Measurements from ENCODE around the gene CXCR6.

Gene CXCR6

DNA sequence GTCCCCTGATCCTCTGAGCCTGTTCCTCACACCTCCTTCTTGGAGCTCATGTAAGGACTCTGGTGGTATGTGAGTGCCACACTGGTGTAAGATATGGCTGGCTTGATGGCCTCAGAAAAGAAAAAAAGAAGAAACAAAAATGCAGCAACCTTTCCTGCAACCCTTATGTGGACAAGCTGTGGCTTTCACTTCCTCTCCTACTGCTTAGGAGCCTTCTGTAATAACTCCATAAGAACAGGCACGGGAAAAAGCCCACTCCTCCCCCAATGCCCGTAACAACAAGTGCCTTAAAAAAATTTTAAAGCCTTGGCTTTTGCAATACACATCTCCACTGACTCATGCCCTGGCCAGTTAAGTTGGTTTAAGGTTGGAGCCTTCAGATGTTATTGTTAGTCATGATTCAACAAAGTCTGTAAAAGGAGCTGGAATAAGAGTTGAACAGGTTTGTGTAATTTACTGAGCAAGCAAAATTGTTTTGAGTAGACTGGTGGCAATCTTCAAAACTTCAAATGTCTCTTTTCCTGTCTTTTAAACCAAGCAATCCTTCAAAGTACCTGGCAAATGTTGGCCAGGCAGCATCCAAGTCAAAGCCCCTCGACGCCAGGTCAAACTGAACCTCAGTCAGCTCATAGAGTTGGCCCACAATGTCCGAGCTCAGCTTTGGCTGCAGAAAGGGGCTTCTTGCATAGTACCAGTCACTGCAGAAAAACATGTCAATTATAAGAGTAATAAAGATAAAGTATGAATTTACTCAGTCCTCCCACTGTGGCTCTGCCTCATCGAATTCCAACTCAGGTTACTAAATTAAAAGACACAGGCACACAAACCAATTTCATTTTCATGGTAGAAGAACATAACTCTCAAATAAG is 29.5 kb downstream of the CXCR6 start:
- DNase-seq = no peak

DNA sequence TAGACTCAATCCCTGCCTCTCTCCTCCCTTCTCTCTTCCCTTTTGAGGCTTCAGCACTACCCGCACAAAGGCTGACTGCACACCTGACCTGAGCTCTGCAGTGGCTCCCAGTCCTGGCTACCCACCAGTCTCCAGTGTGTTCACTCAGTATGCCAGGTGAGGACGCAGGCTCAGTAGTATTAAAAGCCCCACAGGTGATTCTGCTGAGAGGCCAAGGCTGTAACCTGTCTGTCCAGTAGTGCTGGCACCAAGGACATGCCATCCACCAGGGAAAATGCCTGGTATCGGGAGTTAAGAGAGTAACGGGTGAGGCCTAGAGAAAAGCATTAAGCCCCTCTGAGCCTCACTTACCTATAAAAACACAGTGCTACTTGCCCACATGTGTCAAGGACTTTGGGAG is 31.4 kb downstream of the CXCR6 start:
- no peak for DNase-seq

DNA sequence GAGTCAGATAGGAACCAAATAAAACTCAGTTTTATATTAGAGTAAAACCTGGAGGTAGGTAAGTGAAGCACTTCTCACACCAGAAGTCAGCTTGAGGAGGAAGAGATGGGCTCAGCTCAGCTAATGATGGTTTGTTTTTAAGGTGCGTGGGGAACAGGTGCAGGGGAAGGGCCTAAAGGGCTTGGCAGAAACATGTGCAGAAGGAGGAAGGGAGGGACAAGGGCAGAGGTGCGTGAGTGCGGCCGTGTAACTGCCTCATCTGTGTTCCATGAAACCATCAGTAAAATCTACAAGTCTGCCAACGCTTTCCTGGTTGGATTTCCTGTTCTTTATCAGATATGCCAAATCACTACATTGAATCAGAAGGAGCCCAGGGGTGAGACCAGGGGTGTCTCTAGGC is 32.4 kb downstream of the CXCR6 start:
- DNase-seq = no peak

DNA sequence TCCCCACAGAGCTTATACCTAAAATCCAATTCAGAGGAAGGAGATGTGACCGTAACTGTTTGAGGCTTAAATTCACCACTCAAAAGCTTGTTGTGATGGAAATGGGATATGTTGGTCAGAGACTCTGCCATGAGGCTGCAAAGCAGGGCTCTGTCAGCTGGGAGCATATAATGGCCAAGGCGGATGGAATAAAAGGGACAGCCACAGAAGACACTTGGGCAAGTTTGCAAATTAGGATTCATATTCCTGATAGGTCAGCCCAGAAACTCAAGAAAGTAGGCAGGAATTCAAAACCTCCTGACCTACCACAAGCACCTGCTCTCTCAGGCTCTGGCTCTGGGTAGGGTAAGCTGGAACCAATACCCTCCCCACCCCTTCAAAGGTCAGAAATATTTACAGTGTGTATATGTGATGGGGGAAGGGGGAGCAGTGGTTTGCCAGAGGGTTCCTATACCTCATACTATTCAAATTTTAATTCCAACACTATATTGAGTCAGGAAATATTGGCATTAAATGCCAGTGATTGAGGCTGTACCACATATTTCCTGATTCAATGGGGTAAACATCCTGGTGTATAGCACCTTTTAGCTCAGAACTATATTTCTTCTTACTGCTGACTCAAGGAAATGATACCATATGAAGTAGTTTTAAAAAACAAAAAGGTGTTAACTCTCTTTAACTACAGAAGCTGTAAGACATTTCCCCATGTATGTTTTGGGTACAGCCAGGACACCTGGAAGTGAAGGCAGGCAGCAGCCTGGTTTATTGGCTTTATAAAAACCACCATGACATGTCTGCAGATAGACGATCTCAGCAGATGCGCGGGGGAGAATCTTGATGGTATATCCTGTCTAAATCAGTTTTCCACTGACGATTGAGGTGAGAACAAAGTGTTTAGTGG is 33.2 kb downstream of the CXCR6 start:
- no peak for DNase-seq

DNA sequence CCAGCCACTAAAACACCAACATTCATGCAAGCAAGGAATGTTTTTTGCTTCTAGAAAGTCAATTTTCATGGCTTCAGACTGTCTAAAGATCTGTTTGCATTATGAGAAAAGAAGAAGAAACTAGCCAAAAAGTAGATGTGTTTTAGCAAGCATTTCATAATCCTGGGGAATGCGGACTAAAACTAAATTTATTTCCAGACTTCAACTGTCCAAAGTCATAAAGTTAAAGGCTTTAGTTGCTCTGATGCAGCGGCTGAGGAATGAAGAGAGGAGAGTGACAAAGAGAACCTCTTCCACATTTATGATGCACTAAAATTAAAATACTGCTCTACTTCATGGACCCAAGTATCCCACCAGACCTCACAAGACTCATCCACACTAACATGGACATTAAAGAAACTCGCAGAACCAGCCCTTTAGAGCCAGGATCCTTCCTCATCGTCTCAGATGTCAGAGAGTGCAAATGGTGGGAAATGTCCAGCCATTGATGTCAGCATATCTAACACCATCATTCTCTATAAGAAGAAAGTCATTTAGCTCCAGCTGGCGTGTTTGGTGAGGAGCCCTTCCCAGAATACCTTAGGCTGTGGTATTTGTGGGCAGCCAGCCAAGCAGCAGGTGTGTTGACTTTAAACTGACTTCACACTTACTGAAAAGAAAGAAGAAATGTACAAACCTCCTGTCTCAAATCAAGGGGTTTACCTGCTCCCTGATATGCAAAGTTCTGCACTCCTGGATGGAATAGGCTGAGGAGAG is 34.9 kb downstream of the CXCR6 start:
- DNase-seq = no peak

DNA sequence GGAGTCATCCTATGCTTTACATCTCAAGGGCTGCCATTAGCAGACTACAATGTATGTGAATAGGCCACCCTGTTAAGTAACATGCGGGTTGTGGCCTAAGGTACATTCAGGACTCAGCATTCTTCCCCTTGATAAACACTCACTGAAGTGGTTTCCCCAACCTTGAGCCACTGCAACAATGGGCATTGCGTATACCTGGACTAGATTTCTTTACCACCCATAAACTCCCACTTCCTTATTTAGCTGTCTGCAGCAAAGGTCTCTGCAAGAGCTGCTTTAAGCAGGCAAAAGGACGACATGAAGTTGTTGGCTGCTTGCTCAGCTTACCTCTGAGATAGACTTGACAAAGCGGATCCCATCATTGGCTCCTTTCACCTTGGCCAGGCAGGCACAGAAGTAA is 36.1 kb downstream of the CXCR6 start:
- DNase-seq = no peak

DNA sequence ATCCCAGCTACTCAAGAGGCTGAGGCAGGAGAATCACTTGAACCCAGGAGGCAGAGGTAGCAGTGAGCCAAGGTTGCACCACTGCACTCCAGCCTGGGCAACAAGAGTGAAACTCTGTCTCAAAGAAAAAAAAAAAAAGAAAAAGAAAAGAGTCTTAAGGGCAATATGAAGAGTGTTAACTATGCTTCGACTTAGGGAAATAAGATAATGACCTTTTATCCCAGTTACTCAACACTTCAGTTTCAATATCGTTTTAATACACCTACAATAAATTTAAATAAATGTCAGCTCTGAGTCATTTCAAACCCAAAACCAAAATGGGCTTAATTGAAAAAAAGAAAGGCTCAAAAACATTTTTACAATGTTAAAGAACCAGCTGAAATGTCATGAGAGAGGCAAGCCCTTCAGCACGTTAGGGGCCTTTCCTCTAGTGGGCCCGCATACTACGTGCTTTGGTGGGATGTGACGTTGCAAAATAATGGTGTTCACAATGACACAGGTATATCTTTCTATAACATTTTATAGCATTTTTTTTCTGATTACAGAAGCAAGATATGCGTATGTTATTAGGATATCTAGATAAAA is 37.1 kb downstream of the CXCR6 start:
- no peak for DNase-seq

DNA sequence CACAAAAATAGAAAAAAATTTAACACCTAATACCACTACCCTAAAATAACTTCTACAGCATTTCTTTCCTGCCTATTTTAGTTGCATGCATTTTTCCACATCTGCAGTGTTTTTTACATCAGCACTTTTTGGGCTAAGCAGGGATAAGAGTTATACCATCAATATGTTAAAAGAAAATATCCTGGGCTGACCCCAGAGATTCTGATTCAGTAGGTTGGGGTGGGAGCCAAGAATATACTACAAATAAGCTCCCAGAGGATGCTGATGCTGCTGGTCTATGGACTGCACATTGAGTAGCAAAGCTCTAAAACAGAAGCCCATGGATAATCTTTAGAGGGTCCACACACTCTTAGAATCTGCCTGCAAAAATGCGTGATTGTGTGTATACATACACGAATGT is 37.6 kb downstream of the CXCR6 start:
- no peak for DNase-seq

DNA sequence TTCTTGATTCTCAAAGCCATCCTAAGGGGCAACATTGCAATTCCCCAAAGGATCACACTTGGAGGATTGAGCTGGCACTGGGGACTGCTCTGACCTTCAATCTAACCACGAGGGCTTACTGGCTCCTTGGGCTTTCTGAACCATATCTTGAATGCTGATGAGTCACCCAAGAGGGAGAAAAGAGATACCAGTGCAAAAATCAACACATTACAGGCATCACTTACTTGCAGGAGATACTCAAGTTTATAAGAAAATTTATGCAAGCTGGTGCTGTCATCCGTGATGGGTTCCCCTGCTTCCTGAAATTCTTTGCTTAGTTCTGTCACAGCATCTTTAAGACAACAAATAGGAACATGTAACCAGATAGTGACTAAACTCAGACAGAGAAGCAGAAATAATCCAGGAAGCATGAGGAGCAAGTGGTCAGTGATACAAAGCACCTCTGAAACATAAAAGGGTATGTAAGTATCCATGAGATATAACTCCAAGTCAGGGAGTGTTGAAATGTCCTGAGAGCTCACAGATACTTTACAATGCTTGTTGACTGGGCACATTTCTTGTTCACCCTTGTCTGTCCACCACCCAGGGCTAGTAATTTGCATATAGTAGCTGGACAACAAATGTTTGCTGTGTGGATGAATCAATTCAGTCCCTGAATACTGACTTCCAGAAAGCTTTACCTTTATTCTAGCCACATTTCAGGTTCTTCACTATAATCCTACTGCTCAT is 38.2 kb downstream of the CXCR6 start:
- DNase-seq = no peak

DNA sequence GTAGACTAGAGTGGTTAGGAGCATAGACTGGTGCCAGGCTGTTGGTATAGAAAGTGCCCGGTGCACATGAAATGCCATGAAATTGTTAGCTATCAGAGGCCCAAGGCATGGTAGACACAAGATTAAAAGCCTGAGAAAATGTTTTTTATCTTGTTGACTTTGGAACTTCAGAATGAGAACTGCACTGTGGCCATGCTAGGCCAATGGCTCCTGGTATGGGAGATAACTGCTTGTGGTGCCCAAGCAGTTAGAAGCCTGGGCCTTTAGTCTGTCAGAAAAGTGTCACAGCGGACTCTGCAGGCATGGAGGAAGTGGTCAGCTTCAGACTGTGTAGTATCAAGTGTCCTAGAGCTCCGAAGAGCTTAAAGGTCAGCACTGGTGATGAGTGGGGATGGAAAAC is 40.5 kb downstream of the CXCR6 start:
- no peak for DNase-seq

DNA sequence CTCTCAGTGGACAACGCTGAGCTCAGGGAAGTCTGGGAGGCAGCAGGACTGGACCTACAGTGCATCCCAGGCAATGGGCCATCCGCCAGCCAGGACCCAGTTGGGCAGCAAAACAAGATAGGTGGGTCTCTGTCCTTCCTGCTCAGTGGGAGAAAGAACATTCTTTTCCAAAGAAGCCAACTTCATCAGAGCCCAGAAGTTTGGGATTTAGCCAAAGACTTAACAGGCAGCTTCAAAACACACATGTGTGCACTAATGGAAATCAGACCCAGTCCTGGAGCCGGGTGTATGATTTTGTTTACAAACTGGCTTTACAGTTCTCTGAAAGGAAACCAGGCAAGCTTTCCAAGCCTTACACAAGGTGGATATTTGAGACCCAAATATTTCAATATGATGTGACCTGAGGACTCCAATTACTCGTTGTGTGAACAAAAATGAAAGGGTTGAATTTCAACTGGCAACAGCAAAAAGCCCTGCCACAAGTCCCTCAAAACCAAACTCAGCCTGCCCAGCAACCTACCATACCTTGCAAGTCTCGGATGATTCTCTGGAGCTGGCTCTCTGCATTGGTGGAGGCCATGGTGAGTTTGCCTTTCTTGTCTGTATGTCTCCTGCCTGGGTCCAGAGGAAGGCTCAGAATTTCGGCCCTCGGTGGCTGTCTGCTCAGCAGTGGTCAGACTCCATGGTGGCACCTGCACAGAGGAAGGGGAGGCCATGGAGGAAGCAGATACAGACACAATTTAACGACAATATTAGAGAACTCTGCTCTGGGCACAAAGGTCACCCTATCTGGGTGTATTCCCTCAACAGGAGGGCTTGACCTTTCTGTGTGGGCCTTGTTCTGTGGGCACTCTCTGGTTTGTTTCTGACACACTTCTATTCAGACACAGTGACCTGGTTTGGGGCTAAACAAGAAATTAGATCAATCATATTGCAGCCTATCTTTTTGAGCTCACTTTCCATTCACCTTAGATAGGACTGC is 41.4 kb downstream of the CXCR6 start:
- DNase-seq = peak; percentile 66

DNA sequence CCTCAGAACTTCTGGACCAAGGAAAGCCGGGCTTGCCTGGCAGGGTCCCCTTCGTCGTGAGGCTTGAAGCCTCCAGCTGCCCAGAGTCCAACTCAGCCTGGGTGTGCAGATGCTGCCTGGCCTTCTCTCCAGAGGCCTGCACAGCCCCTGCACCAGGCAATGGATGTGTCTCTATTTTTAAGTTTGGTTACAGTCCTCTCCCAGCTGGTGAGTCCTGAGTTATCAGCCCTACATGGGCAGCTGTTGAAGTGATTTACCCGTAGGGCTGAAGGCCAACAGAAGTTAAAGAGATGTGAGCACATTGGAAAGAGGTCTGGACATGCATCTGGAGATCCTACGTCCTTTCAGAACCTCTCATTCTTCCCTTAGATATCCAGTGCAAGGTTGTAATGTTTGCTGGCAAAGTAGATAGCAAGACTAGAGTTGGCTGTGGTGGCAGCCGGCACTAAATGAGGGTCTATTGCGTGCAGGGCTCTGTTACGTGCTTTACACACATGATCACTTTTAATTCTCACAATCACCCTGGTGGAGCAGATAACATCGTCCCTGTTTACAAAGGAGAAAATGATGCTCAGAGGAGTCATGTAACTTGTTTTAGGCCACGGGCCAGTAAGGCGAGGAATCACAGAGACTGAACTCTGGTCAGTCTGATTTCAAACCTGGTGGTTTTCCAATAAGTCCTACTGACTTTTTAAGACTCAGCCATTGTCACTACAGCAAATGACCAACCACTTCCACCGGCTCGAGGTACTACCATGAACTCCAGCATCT is 42.5 kb downstream of the CXCR6 start:
- DNase-seq = no peak

DNA sequence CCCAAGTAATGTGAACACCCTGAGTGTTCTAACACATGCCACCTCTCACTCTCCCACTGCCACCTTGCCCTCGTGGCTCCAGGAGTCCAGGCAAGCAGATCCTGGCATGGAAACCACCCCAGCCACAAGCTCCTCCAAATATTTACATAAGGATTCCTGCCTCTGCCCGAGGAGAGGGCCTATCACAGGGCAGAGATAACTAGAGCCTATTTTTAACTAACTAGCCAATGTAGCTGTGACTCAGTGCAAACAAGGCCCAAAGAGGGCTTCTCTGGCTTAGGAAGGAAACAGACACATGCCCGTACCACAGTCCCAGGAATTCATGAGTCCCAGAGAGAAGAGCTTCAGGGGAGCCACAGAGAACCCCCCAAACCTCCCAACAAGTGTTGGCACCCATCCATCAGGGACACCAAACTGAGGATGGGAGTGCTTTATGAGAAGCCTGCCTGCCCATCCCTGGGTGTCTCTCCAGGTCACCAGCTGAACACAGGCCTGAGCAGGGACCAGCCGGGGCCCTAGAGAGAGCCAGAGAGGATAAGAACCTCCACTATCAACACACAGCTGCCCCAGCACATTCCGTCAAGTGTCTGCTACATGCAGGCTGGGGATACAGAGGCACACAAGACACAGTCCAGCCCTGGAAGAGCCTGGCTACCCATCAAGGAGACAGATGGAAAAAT is 43.2 kb downstream of the CXCR6 start:
- no peak for DNase-seq

DNA sequence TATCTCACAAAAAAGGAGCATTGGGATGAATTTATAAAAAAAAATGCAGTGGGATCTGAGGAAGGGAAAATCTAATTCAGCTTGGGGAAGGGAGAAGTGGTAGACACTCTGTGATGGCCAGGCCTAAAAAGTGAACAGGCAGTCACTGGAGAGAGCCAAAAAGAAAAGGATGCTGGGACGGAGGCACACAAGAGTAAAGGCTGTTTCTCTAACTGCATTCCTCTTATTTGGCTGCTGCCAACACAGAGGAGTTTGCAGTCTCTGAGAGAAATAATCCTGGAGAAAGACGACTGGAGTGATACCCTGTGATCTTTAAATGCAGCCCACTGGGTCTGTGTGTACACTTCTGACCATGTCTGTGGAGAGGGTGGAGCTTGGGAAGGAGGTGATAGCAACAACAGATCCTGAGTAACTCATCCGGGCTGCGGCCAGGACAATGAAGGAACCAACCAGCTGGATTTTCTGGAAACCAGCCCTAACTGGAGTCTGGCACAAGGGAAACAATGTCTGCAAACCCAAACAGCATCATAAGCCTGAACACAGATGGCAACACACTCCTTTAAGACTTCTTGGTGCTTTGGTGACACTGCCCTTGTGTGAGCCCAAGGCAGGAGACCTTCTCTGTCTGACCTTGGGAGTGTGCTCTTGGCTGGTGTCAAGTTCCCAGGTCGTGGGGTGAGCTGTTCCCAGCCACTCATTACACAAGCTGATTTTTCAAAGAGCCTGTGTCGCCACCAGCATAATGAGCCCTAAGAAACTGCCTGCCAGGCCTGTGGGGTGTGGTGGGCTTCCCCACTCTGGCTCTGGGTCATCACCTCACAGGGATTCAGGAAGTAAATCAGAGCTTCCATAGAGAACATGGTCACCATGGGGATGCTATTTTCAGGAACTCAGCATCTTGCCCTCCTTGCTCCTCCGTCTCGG is 44.4 kb downstream of the CXCR6 start:
- DNase-seq = peak; percentile 16

DNA sequence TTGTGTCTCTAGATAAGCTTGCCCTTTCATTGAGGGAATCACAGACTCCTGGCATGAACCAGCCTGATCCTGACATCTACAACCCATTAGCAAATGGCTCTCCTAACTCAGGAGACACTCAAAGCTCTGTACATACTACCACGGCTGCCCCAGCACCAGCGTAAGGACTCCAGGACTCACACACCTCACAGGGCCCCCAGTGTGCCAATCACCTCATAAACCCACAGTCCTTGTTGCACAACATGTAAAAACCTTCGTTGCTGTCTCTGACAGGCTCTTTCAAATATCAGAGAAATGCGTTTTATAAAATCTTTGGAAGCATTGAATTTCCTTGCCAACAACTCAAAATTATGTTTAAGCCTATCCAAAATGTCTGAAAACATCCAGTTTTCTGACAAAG is 45.1 kb downstream of the CXCR6 start:
- DNase-seq = no peak

DNA sequence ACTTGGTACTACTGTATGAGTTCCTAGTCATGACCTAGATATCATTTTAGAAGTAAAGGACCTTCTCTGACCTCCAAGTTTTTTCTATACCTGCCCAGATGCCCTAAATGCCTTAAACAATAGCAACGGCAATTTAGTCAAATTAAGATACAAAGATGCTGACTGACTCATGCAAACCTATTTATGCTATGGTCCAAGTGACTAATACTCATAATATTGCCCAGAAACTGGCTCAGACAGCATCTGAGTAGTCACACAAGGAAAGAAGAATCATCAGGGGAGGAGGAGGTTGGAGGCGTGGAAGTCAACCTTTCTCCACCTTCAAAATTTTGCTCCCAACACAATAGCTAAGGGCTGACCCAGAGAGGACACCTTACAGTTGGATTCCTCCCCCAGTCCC is 45.5 kb downstream of the CXCR6 start:
- no peak for DNase-seq

DNA sequence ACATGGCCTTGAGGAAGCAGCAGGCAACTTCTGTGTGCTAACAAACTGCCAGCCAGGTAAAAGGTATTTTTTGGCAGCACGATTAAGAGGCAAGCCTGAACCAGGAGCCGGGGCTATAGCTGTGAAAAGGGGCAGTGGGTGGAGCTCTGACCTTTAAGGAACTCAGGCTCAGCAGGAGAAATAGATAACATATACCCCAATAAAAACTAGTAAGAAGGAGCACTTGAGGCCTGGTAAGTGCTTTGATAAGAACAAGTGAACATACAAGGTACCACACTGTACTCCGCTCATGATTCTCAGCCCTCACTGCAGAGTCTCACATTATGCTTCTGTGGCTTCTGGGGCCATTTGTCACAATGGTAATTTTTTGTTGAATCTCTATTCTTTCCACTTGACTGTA is 46.9 kb downstream of the CXCR6 start:
- DNase-seq = no peak

DNA sequence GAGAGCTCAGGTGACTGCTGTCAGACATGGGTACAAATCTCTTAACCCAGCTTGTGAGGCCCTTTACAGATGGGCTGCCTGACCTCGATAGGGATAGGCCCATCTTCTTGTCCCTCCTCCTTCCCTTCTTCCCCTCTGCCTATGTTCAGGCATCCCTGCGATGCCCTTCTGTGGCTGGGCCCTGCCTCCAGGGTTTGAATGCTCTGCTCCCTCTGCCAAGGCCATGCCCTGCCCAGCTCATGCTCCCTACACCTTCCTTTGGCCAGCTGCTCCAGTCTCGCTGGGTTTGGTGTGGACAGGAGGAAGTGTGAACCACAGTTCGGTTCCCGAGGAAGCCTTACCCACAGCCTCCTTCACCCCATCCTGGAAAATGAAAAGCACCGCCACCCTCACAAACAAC is 48.1 kb downstream of the CXCR6 start:
- no peak for DNase-seq
